IMR-90 (cell line): ENCODE results near the gene BSDC1.

ENCODE experiments used
- POLR2A ChIP-seq: IDR thresholded peaks from 2 replicates; pipeline ENCODE4 v1.6.1; 2012; ENCODE audit warnings: mild to moderate bottlenecking, low read depth, low read length
- RAD21 ChIP-seq: IDR thresholded peaks from 2 replicates; pipeline ENCODE4 v1.6.1; 2012; ENCODE audit warnings: low read length, improper control_type of control experiment
- RCOR1 ChIP-seq: IDR thresholded peaks from 2 replicates; pipeline ENCODE4 v1.6.1; 2012; ENCODE audit warnings: mild to moderate bottlenecking, low read length, improper control_type of control experiment; ENCODE audit not compliant: insufficient replicate concordance
- SMC3 ChIP-seq: fragments of 150-350 bp; IDR thresholded peaks from 2 replicates; pipeline ENCODE4 v1.6.1; 2016; ENCODE audit warnings: low read depth, mild to moderate bottlenecking, antibody characterized with exemption, low read length, moderate library complexity
- TF ChIP-seq, protein P1 (sequence below): conservative IDR thresholded peaks from 2 replicates; pipeline ENCODE4 v1.5.1; 2012; ENCODE audit warnings: mild to moderate bottlenecking, low read depth, low read length, improper control_type of control experiment

DNA sequence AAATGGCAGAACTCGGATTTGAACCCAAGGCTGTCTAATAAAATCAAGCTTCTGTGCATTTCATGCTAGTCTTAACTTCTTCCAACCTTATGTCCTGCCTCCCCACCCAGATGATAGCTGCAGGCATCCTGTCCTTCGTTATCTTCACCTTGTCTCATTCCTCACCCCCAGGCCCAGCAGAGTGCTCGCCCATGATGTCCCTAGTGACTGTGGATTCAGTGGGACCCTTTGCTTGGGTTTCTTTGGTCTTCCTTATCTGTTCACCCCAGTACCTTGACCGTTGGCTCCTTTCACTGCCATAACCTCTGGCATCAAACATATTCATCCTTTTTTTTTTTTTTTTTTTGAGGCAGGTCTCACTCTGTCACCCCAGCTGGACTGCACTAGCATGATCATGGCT lies 5.6 kb upstream of the BSDC1 start:
- TF ChIP-seq, protein P1, sequence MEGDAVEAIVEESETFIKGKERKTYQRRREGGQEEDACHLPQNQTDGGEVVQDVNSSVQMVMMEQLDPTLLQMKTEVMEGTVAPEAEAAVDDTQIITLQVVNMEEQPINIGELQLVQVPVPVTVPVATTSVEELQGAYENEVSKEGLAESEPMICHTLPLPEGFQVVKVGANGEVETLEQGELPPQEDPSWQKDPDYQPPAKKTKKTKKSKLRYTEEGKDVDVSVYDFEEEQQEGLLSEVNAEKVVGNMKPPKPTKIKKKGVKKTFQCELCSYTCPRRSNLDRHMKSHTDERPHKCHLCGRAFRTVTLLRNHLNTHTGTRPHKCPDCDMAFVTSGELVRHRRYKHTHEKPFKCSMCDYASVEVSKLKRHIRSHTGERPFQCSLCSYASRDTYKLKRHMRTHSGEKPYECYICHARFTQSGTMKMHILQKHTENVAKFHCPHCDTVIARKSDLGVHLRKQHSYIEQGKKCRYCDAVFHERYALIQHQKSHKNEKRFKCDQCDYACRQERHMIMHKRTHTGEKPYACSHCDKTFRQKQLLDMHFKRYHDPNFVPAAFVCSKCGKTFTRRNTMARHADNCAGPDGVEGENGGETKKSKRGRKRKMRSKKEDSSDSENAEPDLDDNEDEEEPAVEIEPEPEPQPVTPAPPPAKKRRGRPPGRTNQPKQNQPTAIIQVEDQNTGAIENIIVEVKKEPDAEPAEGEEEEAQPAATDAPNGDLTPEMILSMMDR: no peak
- no peak for TF ChIP-seq POLR2A
- no peak for TF ChIP-seq RCOR1
- no peak for TF ChIP-seq SMC3
- no peak for TF ChIP-seq RAD21
